Measurements from ENCODE around the gene KRTAP20-2. TPM values are rescaled to one million over a fixed set of nuclear protein-coding genes. Genes with fewer than 3 reads are reported as not detected.

KRTAP20-2 gene
- total RNA-seq, 4 donors from 2014 or later: not detected

DNA sequence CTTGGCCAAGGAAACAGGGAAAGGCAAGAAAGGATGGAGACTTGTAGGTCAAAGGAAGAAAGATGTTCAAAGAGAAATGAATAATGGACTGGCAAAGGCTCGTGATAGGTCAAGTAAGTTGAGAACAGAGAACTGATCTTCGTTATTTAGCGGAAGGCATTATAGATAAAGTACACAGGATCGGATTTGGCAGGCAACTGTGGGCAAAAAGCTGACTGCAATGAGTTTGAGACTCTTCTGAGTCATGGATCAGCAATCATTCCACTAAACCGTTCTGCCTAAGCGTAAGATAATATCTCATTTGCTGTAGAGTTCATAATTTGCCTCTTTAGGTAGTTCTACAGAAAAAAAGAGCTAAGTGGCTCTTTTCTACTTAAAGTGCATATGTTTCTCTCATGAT lies 49.5 kb downstream of the KRTAP20-2 start:
- H3K9me3 ChIP-seq: no peaks in the 10 kb centered on the region
- H3K27ac ChIP-seq: no peak overlapping the region
- H3K4me3 ChIP-seq: no peak overlapping the region
- DNase-seq (ENCODE audit: low spot score in 2 of 2): no peak
- no peak for TF ChIP-seq EP300 (IDR thresholded peaks at IDR 0.05)
- no peak for TF ChIP-seq POLR2A (IDR thresholded peaks at IDR 0.05)
- no peak for TF ChIP-seq CTCF (IDR thresholded peaks at IDR 0.05)
- 78 to 83% methylated on average over 6 of the region's 6 CpGs for WGBS, 2 donors
- no peaks in the 10 kb centered on the region for H3K4me1 ChIP-seq
- no peaks in the 10 kb centered on the region for H3K27me3 ChIP-seq
- H3K36me3 ChIP-seq: no peaks in the 10 kb centered on the region

Small RNA genes lying within 50 kb of the gene (small RNA-seq; reads per million reads assigned to genes)
- not detected for gene KRTAP20-1
- gene KRTAP20-3: not detected
- gene KRTAP20-4: not detected
- not detected for gene KRTAP22-1
- not detected for gene KRTAP22-2

Other genes starting within 250 kb of the KRTAP20-2 start
- gene KRTAP13-1, start 239.2 kb upstream of the KRTAP20-2 start, total RNA-seq: not detected
- not detected for gene KRTAP13-3, start 209.3 kb upstream of the KRTAP20-2 start, total RNA-seq
- not detected for gene KRTAP13-4, start 205.0 kb upstream of the KRTAP20-2 start, total RNA-seq
- not detected for gene KRTAP15-1, start 194.9 kb upstream of the KRTAP20-2 start, total RNA-seq
- not detected for gene KRTAP19-1, start 154.8 kb upstream of the KRTAP20-2 start, total RNA-seq
- not detected for gene KRTAP19-2, start 147.8 kb upstream of the KRTAP20-2 start, total RNA-seq
- not detected for gene KRTAP19-3, start 143.2 kb upstream of the KRTAP20-2 start, total RNA-seq
- gene KRTAP19-4, start 138.0 kb upstream of the KRTAP20-2 start, total RNA-seq: not detected
- not detected for gene KRTAP19-5, start 133.1 kb upstream of the KRTAP20-2 start, total RNA-seq
- gene KRTAP19-6, start 93.3 kb upstream of the KRTAP20-2 start, total RNA-seq: not detected
- not detected for gene KRTAP19-7, start 73.9 kb upstream of the KRTAP20-2 start, total RNA-seq
- not detected for gene KRTAP22-2, start 44.8 kb upstream of the KRTAP20-2 start, total RNA-seq
- not detected for gene KRTAP6-3, start 42.8 kb upstream of the KRTAP20-2 start, total RNA-seq
- not detected for gene KRTAP6-2, start 36.3 kb upstream of the KRTAP20-2 start, total RNA-seq
- gene KRTAP22-1, start 34.1 kb upstream of the KRTAP20-2 start, total RNA-seq: not detected
- not detected for gene KRTAP6-1, start 21.3 kb upstream of the KRTAP20-2 start, total RNA-seq
- not detected for gene KRTAP20-1, start 18.8 kb upstream of the KRTAP20-2 start, total RNA-seq
- gene KRTAP20-4, start 14.6 kb upstream of the KRTAP20-2 start, total RNA-seq: not detected
- not detected for gene KRTAP20-3, start 7.7 kb downstream of the KRTAP20-2 start, total RNA-seq
- not detected for gene KRTAP21-3, start 83.6 kb downstream of the KRTAP20-2 start, total RNA-seq
- not detected for gene KRTAP21-2, start 112.1 kb downstream of the KRTAP20-2 start, total RNA-seq
- not detected for gene KRTAP21-1, start 120.2 kb downstream of the KRTAP20-2 start, total RNA-seq
- not detected for gene KRTAP8-1, start 178.1 kb downstream of the KRTAP20-2 start, total RNA-seq
- not detected for gene KRTAP7-1, start 194.6 kb downstream of the KRTAP20-2 start, total RNA-seq
- under 1 TPM in 1 of 4 donors, not detected in 3; 0.59 TPM for gene KRTAP11-1, start 246.4 kb downstream of the KRTAP20-2 start, total RNA-seq

All from tibial nerve (tissue), 4 donors.